Measurements from ENCODE around the gene RHBDL2.
"Not testable (repeated sequence)": the region's sequence is repeated elsewhere in the genome, so short reads cannot be mapped to it uniquely, and the experiment has no call there.

RHBDL2 gene

DNA sequence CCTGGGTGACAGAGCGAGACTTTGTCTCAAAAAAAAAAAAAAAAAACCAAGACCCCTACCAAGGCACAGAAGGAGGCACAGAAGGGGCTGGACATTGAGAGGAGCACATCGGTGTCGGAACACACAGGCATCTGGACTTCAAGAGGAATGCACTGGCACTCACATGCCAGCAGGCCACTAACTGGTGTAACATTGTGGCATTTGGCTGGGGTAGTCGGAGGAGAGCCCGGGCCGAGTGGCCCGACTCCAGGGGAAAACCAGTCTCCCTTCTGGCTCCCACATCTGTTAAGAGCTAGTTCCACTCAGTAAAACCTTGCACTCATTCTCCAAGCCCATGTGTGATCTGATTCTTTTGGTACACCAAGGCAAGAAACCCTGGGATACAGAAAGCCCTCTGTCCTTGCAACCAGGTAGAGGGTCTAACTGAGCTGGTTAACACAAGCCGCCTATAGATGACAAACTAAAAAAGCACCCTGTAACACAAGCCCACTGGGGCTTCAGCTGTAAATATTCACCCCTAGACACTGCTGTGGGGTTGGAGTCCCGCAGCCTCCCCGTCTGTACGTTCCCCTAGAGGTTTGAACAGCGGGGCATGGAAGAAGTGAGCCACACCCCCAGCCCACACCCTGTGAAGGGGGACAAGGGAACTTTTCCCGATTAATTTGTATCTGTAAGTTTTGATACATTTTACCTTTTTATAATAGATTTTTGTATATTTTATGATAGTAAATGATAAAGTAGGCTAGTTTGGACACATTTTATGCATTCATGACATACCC, 32.2 kb upstream of the RHBDL2 start:
- peaks cover 8% of the 10 kb centered on the region; the same call in 1 of the 2 replicates for H3K9me3 ChIP-seq (ENCODE audit: insufficient read depth, low read depth, low read length)
- H3F3A ChIP-seq (ENCODE audit: low read depth): no peaks in the 10 kb centered on the region
- no peak overlapping the region for H2AFZ ChIP-seq (ENCODE audit: low read length)
- H3K4me3 ChIP-seq (ENCODE audit: low read length, poor library complexity, severe bottlenecking): no peak overlapping the region
- no peaks in the 10 kb centered on the region for H3K79me2 ChIP-seq (ENCODE audit: insufficient read depth, low read length)
- H4K20me1 ChIP-seq (ENCODE audit: insufficient read depth, low read length, poor library complexity, severe bottlenecking): no peaks in the 10 kb centered on the region
- H3K4me1 ChIP-seq (ENCODE audit: insufficient read depth, low read length, poor library complexity, severe bottlenecking): no peaks in the 10 kb centered on the region
- H3K27me3 ChIP-seq (ENCODE audit: insufficient read depth, low read length, poor library complexity, severe bottlenecking): no peaks in the 10 kb centered on the region
- no peaks in the 10 kb centered on the region for H3K9me2 ChIP-seq (replicated peaks; ENCODE audit: low read depth, low read length)
- H3K36me3 ChIP-seq (ENCODE audit: insufficient read depth, low read length): no peaks in the 10 kb centered on the region
- no peak overlapping the region for H3K4me2 ChIP-seq (ENCODE audit: low read depth, low read length, poor library complexity, severe bottlenecking)
- TF ChIP-seq, protein P1, sequence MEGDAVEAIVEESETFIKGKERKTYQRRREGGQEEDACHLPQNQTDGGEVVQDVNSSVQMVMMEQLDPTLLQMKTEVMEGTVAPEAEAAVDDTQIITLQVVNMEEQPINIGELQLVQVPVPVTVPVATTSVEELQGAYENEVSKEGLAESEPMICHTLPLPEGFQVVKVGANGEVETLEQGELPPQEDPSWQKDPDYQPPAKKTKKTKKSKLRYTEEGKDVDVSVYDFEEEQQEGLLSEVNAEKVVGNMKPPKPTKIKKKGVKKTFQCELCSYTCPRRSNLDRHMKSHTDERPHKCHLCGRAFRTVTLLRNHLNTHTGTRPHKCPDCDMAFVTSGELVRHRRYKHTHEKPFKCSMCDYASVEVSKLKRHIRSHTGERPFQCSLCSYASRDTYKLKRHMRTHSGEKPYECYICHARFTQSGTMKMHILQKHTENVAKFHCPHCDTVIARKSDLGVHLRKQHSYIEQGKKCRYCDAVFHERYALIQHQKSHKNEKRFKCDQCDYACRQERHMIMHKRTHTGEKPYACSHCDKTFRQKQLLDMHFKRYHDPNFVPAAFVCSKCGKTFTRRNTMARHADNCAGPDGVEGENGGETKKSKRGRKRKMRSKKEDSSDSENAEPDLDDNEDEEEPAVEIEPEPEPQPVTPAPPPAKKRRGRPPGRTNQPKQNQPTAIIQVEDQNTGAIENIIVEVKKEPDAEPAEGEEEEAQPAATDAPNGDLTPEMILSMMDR (conservative IDR thresholded peaks at IDR 0.05; ENCODE audit: low read length): no peak
- no peak for TF ChIP-seq EZH2phosphoT487 (IDR thresholded peaks at IDR 0.05; ENCODE audit: borderline replicate concordance)
- no peak overlapping the region for H3K9ac ChIP-seq (ENCODE audit: low read depth, low read length, poor library complexity, severe bottlenecking)

DNA sequence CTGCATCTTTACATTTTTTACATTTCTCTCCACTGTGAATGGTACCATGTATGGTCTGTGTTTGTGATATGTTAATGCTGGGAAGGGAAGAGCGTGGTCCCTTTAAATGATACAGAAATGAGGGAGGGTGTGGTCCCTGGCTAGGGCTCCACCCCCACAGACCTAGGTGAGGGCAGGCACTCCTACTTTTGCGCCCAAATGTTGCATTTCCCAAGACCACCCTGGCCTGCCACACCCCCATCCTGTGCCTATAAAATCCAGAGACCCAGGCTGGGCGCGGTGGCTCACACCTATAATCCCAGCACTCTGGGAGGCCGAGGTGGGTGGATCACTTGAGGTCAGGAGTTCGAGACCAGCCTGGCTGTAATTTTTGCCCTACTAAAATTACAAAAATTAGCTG, 31.5 kb upstream of the RHBDL2 start:
- H3F3A ChIP-seq (ENCODE audit: low read depth); H3K4me1 ChIP-seq (ENCODE audit: insufficient read depth, low read length, poor library complexity, severe bottlenecking); H2AFZ ChIP-seq (ENCODE audit: low read length); H3K79me2 ChIP-seq (ENCODE audit: insufficient read depth, low read length); H3K9me2 ChIP-seq (replicated peaks; ENCODE audit: low read depth, low read length); H3K4me2 ChIP-seq (ENCODE audit: low read depth, low read length, poor library complexity, severe bottlenecking); H4K20me1 ChIP-seq (ENCODE audit: insufficient read depth, low read length, poor library complexity, severe bottlenecking); H3K36me3 ChIP-seq (ENCODE audit: insufficient read depth, low read length); H3K27me3 ChIP-seq (ENCODE audit: insufficient read depth, low read length, poor library complexity, severe bottlenecking); H3K9ac ChIP-seq (ENCODE audit: low read depth, low read length, poor library complexity, severe bottlenecking); H3K9me3 ChIP-seq (ENCODE audit: insufficient read depth, low read depth, low read length); H3K4me3 ChIP-seq (ENCODE audit: low read length, poor library complexity, severe bottlenecking): not testable (repeated sequence)

DNA sequence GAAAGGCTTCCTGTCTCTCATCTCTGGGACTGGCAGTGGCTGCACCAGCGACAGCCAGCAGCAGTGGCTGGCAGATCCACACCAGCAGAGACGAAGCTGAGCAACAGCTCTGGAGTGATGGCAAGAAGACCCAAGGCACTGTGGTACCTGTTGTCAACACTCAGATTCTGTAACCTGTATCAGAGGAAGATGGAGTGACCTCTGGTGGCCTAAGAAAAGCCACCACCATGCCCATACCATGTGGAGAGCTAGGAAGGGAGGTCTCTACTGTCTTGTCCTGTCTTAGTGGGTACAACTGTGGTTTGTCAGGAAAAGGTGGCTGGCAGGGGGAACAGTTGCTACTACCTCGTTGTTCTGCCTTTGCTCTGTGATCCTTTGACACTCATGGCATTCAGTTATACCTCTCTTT, 22.5 kb upstream of the RHBDL2 start:
- Histone ChIP-seq H4K20me1 (ENCODE audit: insufficient read depth, low read length, poor library complexity, severe bottlenecking) (no peaks in the 10 kb centered on the region), H3K9me2 (replicated peaks; ENCODE audit: low read depth, low read length) (no peaks in the 10 kb centered on the region), H3K27me3 (ENCODE audit: insufficient read depth, low read length, poor library complexity, severe bottlenecking) (no peaks in the 10 kb centered on the region), H3K4me1 (ENCODE audit: insufficient read depth, low read length, poor library complexity, severe bottlenecking) (no peaks in the 10 kb centered on the region), H3F3A (ENCODE audit: low read depth) (no peaks in the 10 kb centered on the region), H2AFZ (ENCODE audit: low read length) (no peak overlapping the region), H3K4me3 (ENCODE audit: low read length, poor library complexity, severe bottlenecking) (no peak overlapping the region), H3K36me3 (ENCODE audit: insufficient read depth, low read length) (no peaks in the 10 kb centered on the region), H3K79me2 (ENCODE audit: insufficient read depth, low read length) (no peaks in the 10 kb centered on the region), H3K9ac (ENCODE audit: low read depth, low read length, poor library complexity, severe bottlenecking) (no peak overlapping the region), H3K9me3 (ENCODE audit: insufficient read depth, low read depth, low read length) (no peaks in the 10 kb centered on the region), H3K4me2 (ENCODE audit: low read depth, low read length, poor library complexity, severe bottlenecking) (no peak overlapping the region)
- TF ChIP-seq EZH2phosphoT487 (IDR thresholded peaks at IDR 0.05; ENCODE audit: borderline replicate concordance): no peak
- TF ChIP-seq, protein P1 (conservative IDR thresholded peaks at IDR 0.05; ENCODE audit: low read length): peak; percentile 60

DNA sequence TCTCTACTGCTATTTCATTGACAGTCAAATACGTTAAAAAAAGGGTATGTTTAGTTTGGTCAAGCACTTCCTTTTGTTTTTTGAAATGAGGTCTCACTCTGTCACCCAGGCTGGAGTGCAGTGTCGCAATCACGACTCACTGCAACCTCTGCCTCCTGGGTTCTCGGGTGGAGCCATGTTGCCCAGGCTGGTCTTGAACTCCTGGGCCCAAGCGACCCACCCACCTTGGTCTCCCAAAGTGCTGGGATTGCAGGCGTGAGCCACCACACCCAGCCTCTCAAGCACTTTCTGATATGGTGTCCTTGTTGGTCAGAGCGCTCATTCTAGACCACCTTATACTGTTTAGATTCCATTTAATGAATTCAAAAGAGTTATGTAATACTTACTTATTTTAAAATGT, 20.9 kb upstream of the RHBDL2 start:
- TF ChIP-seq, protein P1 (conservative IDR thresholded peaks at IDR 0.05; ENCODE audit: low read length): no peak
- Histone ChIP-seq H3K27me3 (ENCODE audit: insufficient read depth, low read length, poor library complexity, severe bottlenecking) (no peaks in the 10 kb centered on the region), H2AFZ (ENCODE audit: low read length) (no peak overlapping the region), H4K20me1 (ENCODE audit: insufficient read depth, low read length, poor library complexity, severe bottlenecking) (no peaks in the 10 kb centered on the region), H3K9me3 (ENCODE audit: insufficient read depth, low read depth, low read length) (no peaks in the 10 kb centered on the region), H3K9me2 (replicated peaks; ENCODE audit: low read depth, low read length) (no peaks in the 10 kb centered on the region), H3F3A (ENCODE audit: low read depth) (no peaks in the 10 kb centered on the region), H3K4me1 (ENCODE audit: insufficient read depth, low read length, poor library complexity, severe bottlenecking) (no peaks in the 10 kb centered on the region), H3K36me3 (ENCODE audit: insufficient read depth, low read length) (no peaks in the 10 kb centered on the region), H3K4me3 (ENCODE audit: low read length, poor library complexity, severe bottlenecking) (no peak overlapping the region), H3K4me2 (ENCODE audit: low read depth, low read length, poor library complexity, severe bottlenecking) (no peak overlapping the region), H3K79me2 (ENCODE audit: insufficient read depth, low read length) (no peaks in the 10 kb centered on the region), H3K9ac (ENCODE audit: low read depth, low read length, poor library complexity, severe bottlenecking) (no peak overlapping the region)

Data from Loucy (cell line).